Liver (tissue), 3 donors: ENCODE measurements around the gene TARS2.

Experiments used
- CTCF ChIP-seq: fragments of 150-350 bp; IDR thresholded peaks from 2 replicates; pipeline ENCODE4 v1.5.1; 2017; ENCODE audit warnings: improper control_type of control experiment, low read depth, low read length; ENCODE audit not compliant: missing input control
- MAX ChIP-seq: IDR thresholded peaks from 2 replicates; pipeline ENCODE4 v1.6.1; 2016; ENCODE audit warnings: antibody characterized with exemption
- REST ChIP-seq: IDR thresholded peaks from 2 replicates; pipeline ENCODE4 v1.6.1; 2016; ENCODE audit warnings: antibody characterized with exemption, mild to moderate bottlenecking
- RXRA ChIP-seq, 2 donors: IDR thresholded peaks; 2 replicates each; pipeline ENCODE4 v1.6.1; 2017 to 2018; ENCODE audit warnings: antibody characterized with exemption in 2 of 2, mild to moderate bottlenecking in 1 of 2
- TAF1 ChIP-seq: conservative IDR thresholded peaks from 2 replicates; pipeline ENCODE4 v1.6.1; 2016; ENCODE audit warnings: antibody characterized with exemption, mild to moderate bottlenecking
- YY1 ChIP-seq: IDR thresholded peaks from 2 replicates; pipeline ENCODE4 v1.6.1; 2016; ENCODE audit warnings: antibody characterized with exemption, mild to moderate bottlenecking
- donor health status: healthy.
- donor health status: healthy.

- TF ChIP-seq CTCF = no peak
- TF ChIP-seq TAF1 = no peak
- TF ChIP-seq YY1 = no peak
- no peak for TF ChIP-seq MAX
- TF ChIP-seq RXRA (IDR thresholded peaks at IDR 0.05) = no peak
- TF ChIP-seq REST = no peak
These were observed 2.4 kb upstream of the TARS2 start for GRCh38 chr1:150484861-150485260.
